Neural cell (in vitro differentiated cells): ENCODE data around the gene GDF7. TPM values are rescaled to one million over a fixed set of nuclear protein-coding genes. Genes with fewer than 3 reads are reported as not detected.

ENCODE experiments used
- H2AFZ ChIP-seq: fragments of 200-600, 300-800 bp; sonication (generic), shearing (Covaris generic); 2 replicates; pipeline ENCODE4 v1.6.0; 2014; ENCODE audit warnings: low read depth, mild to moderate bottlenecking, antibody characterized with exemption, low read length, moderate library complexity
- H3F3A ChIP-seq: fragments of 200-600 bp; shearing (Covaris generic); 2 replicates; pipeline ENCODE4 v1.6.1; 2016; ENCODE audit warnings: mild to moderate bottlenecking, moderate library complexity, mixed read lengths, antibody characterized with exemption, low read length; ENCODE audit not compliant: insufficient read depth, poor library complexity, severe bottlenecking
- H3K27ac ChIP-seq: fragments of 200-600, 300-800 bp; sonication (generic), shearing (Covaris generic); 2 replicates; pipeline ENCODE4 v1.5.1; 2014; ENCODE audit warnings: mild to moderate bottlenecking, low read length, moderate library complexity
- H3K27me3 ChIP-seq: fragments of 300-800, 200-600 bp; sonication (generic), shearing (Covaris generic); 2 replicates; pipeline ENCODE4 v1.6.0; 2014; ENCODE audit warnings: mild to moderate bottlenecking, low read depth, low read length, moderate library complexity; ENCODE audit not compliant: insufficient read depth
- H3K36me3 ChIP-seq: fragments of 300-800, 200-600 bp; sonication (generic), shearing (Covaris generic); 2 replicates; pipeline ENCODE4 v1.5.1; 2014; ENCODE audit warnings: mild to moderate bottlenecking, antibody characterized with exemption, low read length, moderate library complexity; ENCODE audit not compliant: insufficient read depth
- H3K4me2 ChIP-seq: fragments of 300-800, 200-600 bp; sonication (generic), shearing (Covaris generic); 2 replicates; pipeline ENCODE4 v1.6.0; 2014; ENCODE audit warnings: mild to moderate bottlenecking, low read length
- H3K4me3 ChIP-seq: fragments of 300-800, 200-600 bp; sonication (generic), shearing (Covaris generic); 2 replicates; pipeline ENCODE4 v1.5.1; 2014; ENCODE audit warnings: mild to moderate bottlenecking, low read length, moderate library complexity
- H3K79me2 ChIP-seq: fragments of 200-600 bp; shearing (Covaris generic); replicated peaks from 2 replicates; pipeline ENCODE4 v1.6.0; 2014; ENCODE audit warnings: mild to moderate bottlenecking, low read length, moderate library complexity; ENCODE audit not compliant: insufficient read depth
- H3K9ac ChIP-seq: fragments of 300-800, 200-600 bp; sonication (generic), shearing (Covaris generic); 2 replicates; pipeline ENCODE4 v1.6.1; 2016; ENCODE audit warnings: mild to moderate bottlenecking, low read length, mixed read lengths
- H3K9me2 ChIP-seq: fragments of 200-600 bp; shearing (Covaris generic); 2 replicates; pipeline ENCODE4 v1.6.1; 2016; ENCODE audit warnings: mild to moderate bottlenecking, low read length, mixed read lengths; ENCODE audit not compliant: insufficient read depth
- H3K9me3 ChIP-seq: fragments of 200-600, 300-800 bp; sonication (generic), shearing (Covaris generic); 2 replicates; pipeline ENCODE4 v1.6.1; 2016; ENCODE audit warnings: mild to moderate bottlenecking, mixed run types, low read length, moderate library complexity, mixed read lengths
- H4K20me1 ChIP-seq: fragments of 200-600 bp; shearing (Covaris generic); 2 replicates; pipeline ENCODE4 v1.6.1; 2016; ENCODE audit warnings: mild to moderate bottlenecking, mixed run types; ENCODE audit not compliant: insufficient read depth
- CTCF ChIP-seq: fragments of 450-650 bp; IDR thresholded peaks from 2 replicates; pipeline ENCODE4 v1.5.1; 2014; ENCODE audit warnings: antibody characterized with exemption, mild to moderate bottlenecking, moderate library complexity; ENCODE audit not compliant: poor library complexity, severe bottlenecking
- EP300 ChIP-seq: fragments of 450-650 bp; conservative IDR thresholded peaks from 2 replicates; pipeline ENCODE4 v1.6.1; 2014; ENCODE audit warnings: antibody characterized with exemption, mild to moderate bottlenecking, moderate library complexity; ENCODE audit not compliant: poor library complexity, severe bottlenecking
- EZH2 ChIP-seq: fragments of 200-600, 300-800 bp; shearing (Covaris generic), sonication (generic); IDR thresholded peaks from 2 replicates; pipeline ENCODE4 v1.6.1; 2014; ENCODE audit warnings: antibody characterized with exemption, low read length, borderline replicate concordance, mild to moderate bottlenecking; ENCODE audit not compliant: insufficient read depth, poor library complexity, severe bottlenecking
- MXI1 ChIP-seq: fragments of 450-650 bp; conservative IDR thresholded peaks from 2 replicates; pipeline ENCODE4 v1.6.1; 2014; ENCODE audit warnings: antibody characterized with exemption, mild to moderate bottlenecking; ENCODE audit not compliant: poor library complexity, severe bottlenecking
- POLR2AphosphoS5 ChIP-seq: IDR thresholded peaks from 2 replicates; pipeline ENCODE4 v1.6.1; 2012
- RAD21 ChIP-seq: fragments of 450-650 bp; conservative IDR thresholded peaks from 2 replicates; pipeline ENCODE4 v1.6.1; 2014; ENCODE audit warnings: antibody characterized with exemption, mild to moderate bottlenecking, moderate library complexity
- REST ChIP-seq: IDR thresholded peaks from 2 replicates; pipeline ENCODE4 v1.6.1; 2012; ENCODE audit warnings: borderline replicate concordance
- SMC3 ChIP-seq: fragments of 450-650 bp; conservative IDR thresholded peaks from 2 replicates; pipeline ENCODE4 v1.6.1; 2014; ENCODE audit warnings: antibody characterized with exemption, mild to moderate bottlenecking, moderate library complexity; ENCODE audit not compliant: poor library complexity
- TAF1 ChIP-seq: IDR thresholded peaks from 2 replicates; pipeline ENCODE4 v1.6.1; 2012; ENCODE audit warnings: low read depth
- polyA plus RNA-seq: library from polyadenylated mRNA; depleted of rRNA; stranded (reverse); fragments of >200 nt; gene quantifications from 2 replicates; pipeline ENCODE4 v1.2.3, GENCODE V29; 2014

GDF7 gene
- polyA plus RNA-seq, 1 donor from 2014 or later, result 0.38 TPM

- no peaks in the 10 kb centered on the region for H3F3A ChIP-seq
- no peaks in the 10 kb centered on the region for H3K36me3 ChIP-seq
- no peak for TF ChIP-seq SMC3
- TF ChIP-seq REST, result no peak
- TF ChIP-seq TAF1, result no peak
- no peak for TF ChIP-seq EP300
- no peak for TF ChIP-seq CTCF
- TF ChIP-seq RAD21, result no peak
- no peak for TF ChIP-seq POLR2AphosphoS5
- no peak for TF ChIP-seq EZH2
- no peak for TF ChIP-seq MXI1
- H3K9ac ChIP-seq, result no peak overlapping the region
- H3K4me2 ChIP-seq, result no peak overlapping the region
- H3K4me3 ChIP-seq, result no peak overlapping the region
- H2AFZ ChIP-seq, result no peak overlapping the region
- H3K9me3 ChIP-seq, result no peaks in the 10 kb centered on the region
- no peaks in the 10 kb centered on the region for H4K20me1 ChIP-seq
- H3K9me2 ChIP-seq, result no peaks in the 10 kb centered on the region
- no peak overlapping the region for H3K27ac ChIP-seq
- H3K79me2 ChIP-seq, result no peaks in the 10 kb centered on the region
- no peaks in the 10 kb centered on the region for H3K27me3 ChIP-seq
Measured at GRCh38 chr2:20641123-20641985, 25.6 kb upstream of the GDF7 start.

GRCh38 chr2:20642055-20642971 is 24.6 kb upstream of the GDF7 start:
- Histone ChIP-seq H3K4me3 (no peak overlapping the region), H3K36me3 (no peaks in the 10 kb centered on the region), H3F3A (no peaks in the 10 kb centered on the region), H3K9ac (no peak overlapping the region), H4K20me1 (no peaks in the 10 kb centered on the region), H3K27me3 (no peaks in the 10 kb centered on the region), H3K27ac (no peak overlapping the region), H3K79me2 (no peaks in the 10 kb centered on the region), H3K9me2 (no peaks in the 10 kb centered on the region), H3K4me2 (no peak overlapping the region), H3K9me3 (no peaks in the 10 kb centered on the region), H2AFZ (no peak overlapping the region)
- TF ChIP-seq MXI1, result no peak
- TF ChIP-seq SMC3, result peak; percentile 92
- peak; percentile 94 for TF ChIP-seq RAD21
- peak; percentile 94 for TF ChIP-seq CTCF
